Subcutaneous abdominal adipose tissue (tissue), 5 donors: ENCODE data around the gene VAT1.
"Not testable (repeated sequence)": the region's sequence is repeated elsewhere in the genome, so short reads cannot be mapped to it uniquely, and the experiment has no call there.

ENCODE experiments used
- H3K27ac ChIP-seq: one replicate; pipeline ENCODE4 v1.7.0; 2013; ENCODE audit warnings: low read depth, mild to moderate bottlenecking, inconsistent platforms, low read length, moderate library complexity
- H3K27me3 ChIP-seq, 5 donors: one replicate each; pipeline ENCODE4 v1.7.0; 2013; ENCODE audit warnings: low read length in 5 of 5, inconsistent platforms in 1 of 5; ENCODE audit not compliant: control insufficient read depth in 5 of 5, insufficient read depth in 4 of 5
- H3K36me3 ChIP-seq, 5 donors: one replicate each; pipeline ENCODE4 v1.7.0; 2013; ENCODE audit warnings: low read length in 5 of 5; ENCODE audit not compliant: control insufficient read depth in 5 of 5, insufficient read depth in 5 of 5
- H3K4me1 ChIP-seq, 5 donors: one replicate each; pipeline ENCODE4 v1.7.0; 2013; ENCODE audit warnings: low read length in 5 of 5, mild to moderate bottlenecking in 3 of 5, moderate library complexity in 1 of 5; ENCODE audit not compliant: control insufficient read depth in 5 of 5, insufficient read depth in 5 of 5
- H3K4me3 ChIP-seq, 5 donors: one replicate each; pipeline ENCODE4 v1.7.0; 2013; ENCODE audit warnings: low read length in 5 of 5, low read depth in 1 of 5
- H3K9ac ChIP-seq, 5 donors: one replicate each; pipeline ENCODE4 v1.7.0; 2013; ENCODE audit warnings: low read length in 5 of 5, mild to moderate bottlenecking in 4 of 5, moderate library complexity in 3 of 5
- H3K9me3 ChIP-seq, 5 donors: one replicate each; pipeline ENCODE4 v1.7.0; 2013; ENCODE audit warnings: low read length in 5 of 5; ENCODE audit not compliant: control insufficient read depth in 5 of 5
- donor health status: healthy.
- donor health status: healthy.
- donor health status: healthy.
- donor health status: healthy.
- donor health status: healthy.

VAT1 gene

DNA sequence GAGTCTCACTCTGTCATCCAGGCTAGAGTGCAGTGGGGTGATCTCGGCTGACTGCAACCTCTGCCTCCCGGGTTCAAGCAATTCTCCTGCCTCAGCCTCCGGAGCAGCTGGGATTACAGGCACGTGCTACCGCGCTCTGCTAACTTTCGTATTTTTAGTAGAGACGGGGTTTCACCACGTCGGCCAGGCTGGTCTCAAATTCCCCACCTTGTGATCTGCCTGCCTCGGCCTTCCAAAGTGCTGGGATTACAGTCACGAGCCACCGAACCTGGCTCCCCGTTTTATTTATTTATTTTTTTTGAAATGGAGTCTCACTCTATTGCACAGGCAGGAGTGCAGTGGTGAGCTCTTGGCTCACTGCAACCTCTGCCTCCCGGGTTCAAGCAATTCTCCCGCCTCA is 46.5 kb downstream of the VAT1 start:
- H3K27me3 ChIP-seq, H3K9ac ChIP-seq, H3K9me3 ChIP-seq, H3K27ac ChIP-seq, H3K36me3 ChIP-seq, H3K4me3 ChIP-seq: not testable (repeated sequence)
- H3K4me1 ChIP-seq, result peaks cover 0 to 11% (median 9%) of the 10 kb centered on the region in 5 donors

- Histone ChIP-seq H3K4me1 (peaks cover 0 to 9% (median 9%) of the 10 kb centered on the region in 5 donors), H3K27me3 (no peaks in the 10 kb centered on the region), H3K9me3 (no peaks in the 10 kb centered on the region), H3K36me3 (no peaks in the 10 kb centered on the region), H3K4me3 (no peak overlapping the region), H3K27ac (no peak overlapping the region), H3K9ac (no peak overlapping the region)
Observed at GRCh38 chr17:42975265-42975664, 46.9 kb downstream of the VAT1 start.

- not testable (repeated sequence) for H3K4me3 ChIP-seq, H3K36me3 ChIP-seq, H3K27me3 ChIP-seq, H3K9ac ChIP-seq, H3K9me3 ChIP-seq, H3K27ac ChIP-seq, H3K4me1 ChIP-seq
Observed at GRCh38 chr17:42973323-42973722, 48.9 kb downstream of the VAT1 start.

GRCh38 chr17:42971589-42971988 is 50.6 kb downstream of the VAT1 start:
- Histone ChIP-seq H3K36me3 (no peaks in the 10 kb centered on the region), H3K9me3 (no peaks in the 10 kb centered on the region), H3K27ac (no peak overlapping the region), H3K9ac (no peak overlapping the region), H3K27me3 (no peaks in the 10 kb centered on the region), H3K4me1 (no peaks in the 10 kb centered on the region), H3K4me3 (no peak overlapping the region)

- no peaks in the 10 kb centered on the region for H3K27me3 ChIP-seq
- no peak overlapping the region for H3K4me3 ChIP-seq
- H3K27ac ChIP-seq, result no peak overlapping the region
- H3K9me3 ChIP-seq, result no peaks in the 10 kb centered on the region
- H3K4me1 ChIP-seq, result peaks cover 0 to 5% (median under 1%) of the 10 kb centered on the region in 5 donors
- no peaks in the 10 kb centered on the region for H3K36me3 ChIP-seq
- H3K9ac ChIP-seq, result no peak overlapping the region
Observed at GRCh38 chr17:42969001-42969581, 53.1 kb downstream of the VAT1 start.

GRCh38 chr17:42967925-42968324 is 54.3 kb downstream of the VAT1 start:
- no peaks in the 10 kb centered on the region for H3K27me3 ChIP-seq
- peaks cover 0 to under 1% (median 0%) of the 10 kb centered on the region in 5 donors for H3K36me3 ChIP-seq

More at GRCh38 chr17:42967925-42968324, 54.3 kb downstream of the VAT1 start:
- H3K4me1 ChIP-seq, result peaks cover 0 to 15% (median 9%) of the 10 kb centered on the region in 5 donors
- H3K9ac ChIP-seq, result no peak overlapping the region
- no peak overlapping the region for H3K27ac ChIP-seq
- H3K4me3 ChIP-seq, result no peak overlapping the region
- no peaks in the 10 kb centered on the region for H3K9me3 ChIP-seq
